NCI-H2227 (cell line): Measurements from ENCODE around the gene XPNPEP1.

Source experiments
- DNase-seq: peaks from one replicate; lab custom pipeline; 2025; ENCODE audit not compliant: unreplicated experiment; lab: John Stamatoyannopoulos, UW

XPNPEP1 gene

DNA sequence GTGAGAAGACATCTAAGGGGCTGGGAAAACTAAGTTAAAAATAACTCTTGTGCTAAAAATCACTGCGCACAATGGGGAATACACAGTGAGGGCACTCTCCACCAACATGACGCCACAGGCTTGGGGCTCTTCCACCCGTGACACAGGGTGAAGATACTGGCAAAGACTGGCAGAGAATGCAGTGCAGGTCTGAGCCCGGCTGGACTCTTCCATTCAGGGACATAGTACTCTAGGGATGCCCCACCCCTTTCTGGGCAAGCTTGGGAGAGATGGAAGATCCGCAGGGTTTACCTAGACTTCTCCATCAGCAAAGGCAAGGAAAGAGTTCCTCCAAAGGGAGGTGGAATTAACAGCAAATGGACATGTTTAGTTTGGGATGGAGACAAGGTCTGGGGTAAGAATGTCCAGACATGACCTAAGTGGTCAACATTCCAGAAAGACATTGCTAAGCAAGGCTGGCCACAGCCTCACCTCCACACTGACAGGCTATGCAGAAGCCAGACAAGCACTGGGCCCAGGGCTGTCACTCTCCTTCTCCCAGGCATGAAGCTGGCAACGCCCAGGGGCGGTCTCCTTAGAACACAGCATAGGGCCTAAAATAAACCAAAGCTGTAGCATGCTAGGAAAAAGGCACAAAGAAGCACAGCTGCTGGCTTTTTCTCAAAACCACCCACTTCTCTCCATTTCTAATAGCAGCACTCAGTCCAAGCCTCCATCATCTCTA lies 28.1 kb downstream of the XPNPEP1 start:
- no peak for DNase-seq

DNA sequence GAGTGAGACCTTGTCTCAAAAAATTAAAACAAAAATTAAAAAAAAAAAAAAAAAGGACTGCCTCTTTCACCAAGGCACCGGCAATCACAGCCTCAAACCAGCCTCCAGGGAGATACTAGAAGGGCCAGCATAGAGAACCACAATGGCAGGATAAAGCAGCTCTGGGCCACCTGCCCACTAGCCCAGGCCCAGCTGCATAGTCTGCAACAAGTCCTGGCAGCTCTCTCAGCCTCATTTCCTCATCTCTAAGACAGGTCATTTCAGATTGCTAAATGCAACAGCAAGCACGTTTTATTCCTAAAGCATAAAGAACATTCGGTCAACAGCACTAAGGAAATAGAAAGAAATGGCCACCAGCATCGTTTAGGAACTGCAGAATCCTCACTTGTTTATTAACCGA lies 28.8 kb downstream of the XPNPEP1 start:
- DNase-seq, result no peak

DNA sequence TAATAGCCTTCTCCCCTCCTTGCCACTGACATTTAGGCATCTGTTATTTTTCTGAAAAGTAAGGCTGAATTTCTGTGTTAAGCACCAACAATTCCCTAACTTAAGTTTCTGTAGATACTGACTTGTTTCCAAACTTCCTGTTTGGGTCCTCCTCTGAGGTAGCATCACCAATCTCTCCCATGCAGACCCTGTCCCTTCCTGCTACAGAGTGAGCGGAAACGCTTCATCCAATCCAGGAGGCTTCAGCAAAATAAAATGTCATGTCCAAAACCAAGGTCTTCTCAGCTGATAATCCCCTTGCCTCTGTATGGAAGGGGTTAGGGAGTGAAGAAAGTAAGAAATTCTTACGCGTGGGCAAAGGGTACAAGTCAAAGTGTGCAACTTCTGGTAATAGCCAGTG lies 29.9 kb downstream of the XPNPEP1 start:
- DNase-seq, result no peak

DNA sequence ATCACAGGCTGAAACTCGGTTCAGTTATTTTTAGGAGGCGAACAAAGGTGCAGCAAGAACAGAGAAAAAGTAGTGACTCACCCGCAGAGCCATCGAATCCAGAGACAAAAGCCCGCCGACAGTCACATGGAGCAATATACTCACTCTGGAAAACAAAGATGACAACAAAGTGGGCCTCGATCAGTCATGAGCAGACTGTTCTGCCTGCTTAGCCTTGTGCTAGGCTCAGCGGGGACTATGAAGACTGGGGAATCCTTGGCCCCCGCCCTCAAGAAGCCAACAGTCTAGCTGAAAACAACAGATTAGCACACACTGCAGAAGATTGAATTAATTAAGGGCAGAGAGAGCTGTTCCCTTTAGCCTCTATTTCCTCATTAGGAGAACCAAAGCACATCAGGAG lies 30.4 kb downstream of the XPNPEP1 start:
- DNase-seq, result no peak

DNA sequence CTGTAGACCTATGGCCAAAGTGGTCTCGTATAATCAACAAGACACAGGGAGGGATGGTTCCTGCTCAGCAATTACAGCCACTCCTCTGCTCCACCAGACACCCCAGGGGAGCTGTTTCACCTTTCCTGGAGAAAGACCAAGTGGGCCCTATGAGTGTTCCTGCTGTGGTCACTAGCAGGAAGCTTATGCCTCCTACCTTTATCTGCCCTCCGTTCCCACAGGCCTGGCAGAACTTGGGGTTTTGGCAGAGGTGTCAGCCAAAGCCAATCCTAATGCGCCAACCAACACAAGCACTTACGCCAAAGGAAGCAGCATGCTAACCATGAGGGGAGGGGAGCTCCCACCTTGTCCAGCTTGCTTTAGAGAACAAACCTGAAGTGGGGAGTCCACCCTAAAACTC lies 31.2 kb downstream of the XPNPEP1 start:
- no peak for DNase-seq

DNA sequence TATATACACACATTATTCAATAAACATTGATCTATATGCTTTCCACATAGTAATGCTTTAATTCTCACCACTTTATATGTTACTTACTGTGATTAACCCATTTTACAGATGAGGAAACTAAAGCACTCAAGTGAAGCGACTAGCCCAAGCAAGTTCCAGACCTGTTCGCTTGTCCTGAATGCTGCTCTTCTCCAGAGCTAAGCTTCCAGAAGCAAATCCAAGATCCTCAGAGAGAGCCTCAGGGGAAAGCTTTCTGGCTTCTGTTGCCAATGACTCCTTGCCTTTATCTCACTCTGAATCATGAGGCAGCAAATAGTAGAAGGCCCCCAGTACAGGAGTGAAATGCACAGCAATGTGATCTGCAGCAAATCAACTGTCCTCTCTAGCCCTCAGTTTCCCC lies 32.2 kb downstream of the XPNPEP1 start:
- DNase-seq, result no peak

DNA sequence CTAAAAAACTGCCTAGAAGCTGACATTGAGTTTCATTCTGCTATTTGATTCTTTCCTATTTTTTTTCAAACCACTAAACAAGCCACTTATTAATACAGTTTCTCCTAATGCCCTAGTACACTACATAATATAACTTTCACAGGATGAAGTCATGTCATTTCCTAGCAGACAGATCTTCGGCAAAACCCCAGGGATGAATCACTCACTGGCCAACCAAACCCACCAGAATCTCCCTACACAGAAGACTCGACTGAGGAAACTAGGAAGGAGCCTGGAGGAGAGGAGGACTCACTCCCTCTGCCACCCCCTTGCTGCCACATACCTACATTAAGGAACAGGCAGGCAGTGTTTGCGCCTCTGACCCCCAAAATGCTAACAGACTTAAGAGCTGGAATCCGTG lies 33.4 kb downstream of the XPNPEP1 start:
- no peak for DNase-seq

DNA sequence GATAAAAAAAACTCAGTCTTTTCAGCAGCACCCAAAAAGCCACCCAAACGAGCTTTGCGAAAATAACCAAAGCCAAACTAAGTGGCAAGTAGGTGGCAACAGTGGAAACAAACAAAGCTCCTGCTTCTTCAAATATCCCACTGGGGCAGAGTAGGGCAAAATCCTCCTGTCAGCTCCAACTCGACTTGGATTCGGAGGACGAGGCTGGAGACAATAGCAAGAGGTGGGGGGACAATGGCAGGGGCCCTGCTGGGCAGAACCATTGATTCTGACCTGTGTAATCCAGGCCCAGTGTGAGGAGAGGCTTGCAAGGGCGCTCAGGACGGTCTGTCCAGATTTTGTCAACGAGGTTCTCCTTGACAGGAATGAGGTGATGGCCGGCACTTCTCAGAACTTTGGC lies 35.5 kb downstream of the XPNPEP1 start:
- no peak for DNase-seq

DNA sequence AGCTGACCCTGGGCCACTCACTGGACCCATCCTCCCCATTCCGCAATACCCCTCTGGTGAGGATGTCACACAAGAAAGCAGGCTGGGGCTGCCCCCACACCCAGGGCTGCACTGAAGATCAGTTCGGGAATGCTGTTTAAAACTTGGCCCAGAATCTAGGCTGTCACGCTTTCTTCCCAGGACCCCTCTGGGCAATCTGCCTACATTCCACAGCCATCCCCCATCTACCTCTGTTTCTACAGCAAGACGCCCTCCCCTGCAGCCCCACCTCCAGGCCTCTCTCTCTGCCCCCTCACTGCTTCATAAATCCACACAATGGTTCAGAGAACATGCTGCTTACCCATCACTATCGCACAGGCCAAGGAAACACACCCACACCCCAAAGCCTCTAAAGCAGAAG lies 36.1 kb downstream of the XPNPEP1 start:
- DNase-seq, result no peak

DNA sequence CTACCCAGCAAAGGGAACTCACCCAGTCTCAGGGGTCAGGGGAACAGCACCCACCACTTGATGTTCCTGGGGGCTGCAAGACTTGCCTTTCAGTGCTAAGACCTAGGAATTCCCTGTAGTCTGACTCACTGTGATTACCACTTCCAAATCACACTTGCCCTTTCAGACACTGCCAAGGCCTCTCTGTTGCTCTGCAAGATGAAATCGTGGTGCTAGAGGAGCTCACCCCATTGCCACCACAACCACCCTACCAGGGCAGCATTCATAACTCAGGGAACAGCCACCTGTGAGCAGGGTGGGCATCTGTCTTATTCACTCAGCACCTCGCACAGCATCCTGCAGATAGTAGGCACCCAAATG lies 36.5 kb downstream of the XPNPEP1 start:
- no peak for DNase-seq

DNA sequence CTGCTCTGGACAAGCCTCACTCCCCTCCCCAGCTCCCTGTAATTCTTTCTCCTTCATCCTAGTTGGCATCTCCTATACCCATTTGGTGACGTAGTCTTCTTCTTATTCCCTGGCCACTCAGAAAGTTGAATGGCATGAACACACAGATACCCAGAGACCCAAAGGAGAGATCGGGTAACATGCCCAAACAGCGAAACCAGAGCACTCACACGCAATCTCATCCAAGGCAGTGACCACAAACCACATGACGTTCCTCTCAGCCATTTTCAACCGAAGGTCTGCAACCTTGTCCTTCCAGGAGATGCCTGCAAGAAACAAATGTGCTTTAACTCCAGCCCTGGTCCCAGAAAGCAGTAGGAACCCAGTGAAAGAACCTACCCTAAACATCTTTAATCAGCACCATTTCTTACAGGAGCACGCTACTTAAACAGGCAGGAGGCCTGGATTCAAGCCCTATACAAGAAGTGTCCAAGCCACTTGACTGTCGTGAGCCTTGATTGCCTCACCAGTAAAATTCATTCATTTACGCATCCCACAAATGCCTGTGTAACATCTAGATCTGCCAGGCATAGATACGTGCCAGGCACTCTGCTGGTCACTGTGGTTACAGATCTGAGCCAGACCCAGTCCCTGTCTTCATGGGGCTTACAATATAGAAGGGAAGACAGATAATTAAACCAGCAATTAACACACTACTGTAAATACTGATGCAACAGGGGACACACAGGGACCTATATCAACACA lies 37.1 kb downstream of the XPNPEP1 start:
- no peak for DNase-seq

DNA sequence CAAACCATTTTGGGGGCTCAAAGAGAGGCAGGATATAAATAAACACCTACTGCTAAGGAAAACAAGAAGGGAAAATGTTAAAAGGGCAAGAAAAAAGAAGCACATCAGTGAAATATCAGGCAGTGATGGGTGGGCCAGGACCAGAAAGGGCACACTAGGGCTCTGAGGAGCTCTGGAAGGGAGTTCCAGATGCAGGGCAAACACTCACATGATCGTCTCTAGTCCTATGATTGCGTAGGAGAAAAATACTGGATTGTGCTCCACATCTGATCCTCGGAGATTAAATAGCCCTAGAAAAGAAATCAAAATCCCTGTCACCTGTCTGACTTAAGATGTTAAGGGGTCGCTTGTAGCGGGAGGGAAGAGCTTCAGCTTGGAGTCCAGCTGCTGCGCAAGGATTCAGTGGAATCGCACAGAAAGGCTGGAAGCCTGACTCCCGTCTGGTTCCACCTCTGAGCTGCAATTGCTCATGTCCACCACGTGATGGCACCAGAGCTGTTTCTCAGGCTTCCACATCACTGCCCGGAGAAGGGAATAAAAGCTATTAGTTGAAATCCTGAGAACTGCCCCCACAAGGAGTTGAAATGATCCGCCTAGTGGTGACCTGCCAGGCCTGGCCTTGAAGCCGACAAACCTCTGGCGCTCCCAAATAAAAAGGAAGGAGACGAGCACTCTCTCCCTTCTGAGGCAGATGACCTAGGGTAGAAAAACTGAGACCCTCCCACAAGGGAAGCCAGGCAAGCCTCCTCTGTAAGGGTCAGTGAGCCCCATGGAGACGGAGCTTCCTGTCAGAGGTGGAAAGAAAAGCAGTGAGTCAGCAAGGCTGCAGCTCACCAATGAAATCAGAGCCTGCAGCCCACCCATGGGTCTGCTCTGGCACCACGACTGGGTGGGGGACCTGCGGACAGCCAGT lies 39.2 kb downstream of the XPNPEP1 start:
- peak; percentile 78 for DNase-seq

DNA sequence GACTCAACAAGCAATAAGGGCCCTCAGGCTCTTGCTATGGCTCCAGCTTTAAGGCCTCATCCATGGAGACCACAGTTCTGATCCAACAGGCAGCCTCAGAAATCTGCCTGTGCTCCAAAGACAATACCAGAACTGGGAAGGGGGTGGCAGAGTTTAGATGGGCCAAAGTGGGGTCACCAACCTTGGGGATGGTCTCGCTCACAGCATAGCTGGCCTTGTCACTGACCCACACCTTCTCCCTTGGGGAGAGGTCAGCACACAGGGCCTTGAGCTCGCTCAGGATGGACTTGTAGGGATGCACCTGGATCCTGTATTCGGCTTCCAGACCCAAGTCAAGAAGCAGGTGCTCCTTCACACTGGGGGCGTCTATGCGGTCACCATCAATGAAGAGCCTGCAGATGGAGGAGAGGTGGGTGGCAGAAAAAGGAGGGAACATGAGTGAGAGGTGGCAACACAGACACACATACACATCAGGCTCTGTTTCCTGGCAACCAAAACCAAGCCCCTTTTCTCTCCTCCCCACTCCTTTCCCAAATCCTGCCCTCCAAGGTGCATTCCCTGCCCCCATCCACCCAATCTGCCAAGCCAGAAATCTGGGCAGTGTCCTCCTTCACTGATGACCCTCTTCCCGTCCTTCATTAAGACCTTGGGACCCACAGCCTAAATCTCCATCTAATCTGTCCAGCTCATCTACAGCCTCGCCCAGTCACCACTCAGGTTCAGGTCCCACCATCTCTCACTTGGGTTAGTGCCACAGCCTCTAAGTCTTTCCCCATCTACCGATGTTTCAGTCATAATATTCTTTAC lies 40.9 kb downstream of the XPNPEP1 start:
- DNase-seq, result no peak

DNA sequence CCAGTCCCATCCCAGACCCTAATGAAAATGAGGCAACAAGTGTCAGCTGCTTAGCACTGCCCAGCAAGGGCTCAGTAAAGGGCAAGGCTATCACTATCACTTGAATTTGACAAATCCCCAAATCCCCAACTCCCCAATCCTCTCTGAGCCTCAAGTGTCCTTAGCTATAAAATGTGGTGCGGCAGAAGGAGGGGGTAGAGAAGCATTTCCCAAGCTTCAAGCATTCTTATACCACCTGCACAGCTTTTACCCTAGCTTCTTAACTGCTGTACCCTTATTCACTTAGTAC lies 41.6 kb downstream of the XPNPEP1 start:
- DNase-seq, result no peak

DNA sequence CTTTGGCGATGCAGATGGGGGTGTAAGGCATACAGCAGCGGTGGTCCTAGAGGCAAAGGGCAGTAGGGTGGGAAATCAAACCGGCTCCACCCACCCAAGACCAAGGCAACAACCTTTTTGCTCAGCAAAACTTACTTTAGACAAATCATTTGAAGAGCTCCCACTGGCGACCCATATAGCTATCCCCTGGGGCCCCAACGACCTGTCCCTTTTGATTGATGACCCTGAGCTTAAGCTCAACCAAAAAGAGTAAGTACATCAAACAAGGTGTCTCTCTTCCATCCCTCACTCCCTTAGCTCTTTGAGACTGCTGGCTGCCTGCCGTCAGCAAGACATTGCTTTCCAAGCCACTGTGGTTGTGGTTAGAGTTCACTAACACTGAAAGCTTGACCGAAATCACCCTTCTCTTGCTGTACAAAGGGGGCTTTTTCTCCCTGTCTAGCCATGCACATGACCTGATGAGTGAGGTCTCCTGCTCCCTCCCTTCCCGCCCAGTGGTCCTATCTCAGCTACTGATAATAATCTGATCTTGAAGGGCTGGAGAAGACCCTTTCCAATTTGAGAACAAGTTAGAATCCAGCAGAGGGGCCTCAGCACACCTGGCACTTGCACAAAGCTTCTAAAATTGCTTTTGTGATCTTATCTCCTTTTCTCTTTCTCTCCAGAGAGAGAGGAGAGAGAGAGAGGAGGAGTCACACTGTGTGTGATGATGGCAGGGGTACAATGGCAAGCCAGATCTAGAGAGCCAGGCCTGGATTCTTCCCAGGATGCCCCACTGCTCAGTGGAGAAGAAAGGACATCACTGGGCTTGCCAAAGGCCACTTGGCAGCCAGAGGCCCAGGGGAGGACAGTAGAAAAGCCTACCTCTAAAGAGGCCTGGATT lies 42.2 kb downstream of the XPNPEP1 start:
- no peak for DNase-seq

DNA sequence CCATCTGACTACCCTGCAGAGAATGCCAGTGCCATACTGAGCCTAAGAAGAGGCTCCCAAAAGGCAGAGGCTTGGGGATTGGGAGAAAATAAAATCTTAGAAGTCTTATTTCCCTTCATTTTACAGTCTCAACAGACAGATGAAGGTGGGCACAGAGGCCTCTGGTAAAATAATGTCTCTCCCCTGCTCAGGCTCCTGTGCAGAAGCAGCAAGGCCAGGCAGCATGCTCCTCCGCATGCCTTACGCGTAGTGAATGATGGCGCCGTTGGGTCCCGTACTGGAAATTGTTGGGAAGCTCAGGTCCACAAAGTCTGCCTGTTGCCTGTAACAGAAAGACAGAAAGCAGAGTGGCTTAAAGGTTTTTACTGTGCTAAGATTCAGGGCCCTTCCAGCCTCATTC lies 45.8 kb downstream of the XPNPEP1 start:
- no peak for DNase-seq

DNA sequence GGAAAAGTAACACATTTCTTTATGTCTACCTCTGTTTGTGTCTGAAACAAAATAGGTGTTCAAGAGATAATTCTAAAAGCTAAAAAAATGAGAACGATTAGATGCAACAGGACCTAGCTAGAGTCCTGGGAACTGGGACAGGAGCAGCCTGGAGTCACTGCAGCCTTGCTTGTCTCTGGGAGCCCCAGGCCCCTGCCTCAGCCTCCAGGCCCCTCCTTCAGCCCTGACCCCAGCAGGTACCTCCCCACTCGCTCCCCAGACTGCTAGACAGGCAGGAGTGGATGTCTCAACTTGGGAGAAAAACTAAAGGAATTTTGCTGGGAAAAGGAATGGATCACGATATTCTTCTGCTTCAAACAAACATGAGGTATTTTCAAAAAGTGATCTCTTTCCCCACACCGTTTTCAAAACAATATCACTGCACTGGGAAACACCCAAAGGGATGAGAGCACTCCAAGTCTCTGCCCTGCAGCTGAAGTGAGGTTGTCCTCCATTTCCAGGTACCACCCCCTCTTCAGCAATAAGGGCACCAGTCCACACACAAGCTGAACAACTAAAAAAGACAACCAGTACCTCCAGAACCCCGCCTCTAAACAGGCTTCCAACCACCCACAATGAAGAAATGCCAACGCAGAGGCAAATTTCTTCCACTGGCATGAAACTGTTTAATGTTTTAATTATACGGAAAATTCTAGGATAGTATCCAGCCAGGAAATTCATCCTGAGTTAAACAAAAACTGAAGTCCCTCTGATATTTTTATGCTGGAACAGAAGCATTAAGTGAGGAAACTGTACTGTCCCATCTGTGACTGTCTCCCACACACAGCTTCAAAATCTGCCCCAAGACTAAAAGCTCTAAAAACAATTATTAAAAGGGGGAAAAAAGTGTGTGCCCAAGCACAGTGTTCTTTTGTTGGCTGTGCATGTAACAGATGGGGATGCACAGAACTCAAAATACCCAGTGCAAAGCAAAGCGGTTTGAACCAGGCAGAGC lies 47.2 kb downstream of the XPNPEP1 start:
- no peak for DNase-seq

DNA sequence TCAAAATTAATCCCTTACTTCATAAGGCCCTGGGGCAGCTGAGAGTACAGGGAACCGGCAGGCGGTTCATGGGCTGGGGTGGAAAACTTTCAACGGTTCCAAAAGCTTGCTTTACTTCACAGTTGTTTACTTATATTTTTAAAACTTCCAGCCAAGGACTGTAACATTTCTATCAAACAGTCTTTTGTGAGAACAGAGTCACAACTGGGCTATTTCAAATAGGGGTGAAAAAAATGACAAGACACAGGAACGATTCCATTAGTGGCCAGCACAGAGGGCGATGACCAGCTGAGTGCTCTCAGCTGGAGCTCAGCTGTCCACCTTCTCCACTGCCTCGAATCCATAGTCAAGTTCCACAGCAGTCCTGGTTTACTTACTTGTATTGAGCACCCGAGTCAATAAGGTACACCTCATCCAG lies 48.2 kb downstream of the XPNPEP1 start:
- DNase-seq, result no peak

DNA sequence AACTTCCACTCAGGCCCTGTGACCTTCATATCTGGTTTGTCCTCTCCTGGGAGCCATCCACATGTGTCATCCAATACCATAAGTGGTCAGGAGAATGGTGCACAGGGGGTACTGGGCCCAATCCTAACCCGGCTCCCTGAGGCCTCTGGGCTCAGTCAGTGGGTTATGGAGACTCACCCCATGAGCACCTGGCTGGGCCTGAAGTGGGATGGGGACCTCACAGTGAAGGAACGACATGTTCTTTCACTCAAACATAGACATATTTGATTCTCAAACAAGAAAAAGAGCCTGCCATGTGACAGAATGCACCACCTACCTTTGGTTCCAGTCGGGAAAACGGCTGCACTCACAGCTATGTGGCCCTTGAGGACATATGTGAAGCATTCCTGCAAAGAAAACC lies 51.8 kb downstream of the XPNPEP1 start:
- DNase-seq, result no peak
